OCI-LY7 (cell line): ENCODE data around the gene SLC25A45. TPM values are rescaled to one million over a fixed set of nuclear protein-coding genes. Genes with fewer than 3 reads are reported as not detected.

Source experiments
- BruUV-seq: library from RNA; stranded (reverse); fragments of 400-500 nt; replicated peaks from 2 replicates; lab custom pipeline; 2021; lab: Mats Ljungman, UMichigan
- CTCF ChIA-PET: fragments of 300-600 bp; sonication (Branson Sonifier 250); formaldehyde crosslinking; loops from one replicate; lab custom pipeline; 2022; ENCODE audit warnings: antibody characterized with exemption; ENCODE audit not compliant: unreplicated experiment; lab: Charles Lee
- POLR2A ChIA-PET: fragments of 300-600 bp; sonication (Branson Sonifier 250); formaldehyde crosslinking; loops from one replicate; lab custom pipeline; 2022; ENCODE audit warnings: antibody characterized with exemption; lab: Charles Lee
- DNase-seq: peaks from one replicate; pipeline ENCODE4 v3.0.0-alpha.2; 2015; ENCODE audit warnings: low spot score
- H2AFZ ChIP-seq: fragments of 200-600 bp; sonication (generic), shearing (Covaris generic); 2 replicates; pipeline ENCODE4 v1.6.1; 2014; ENCODE audit warnings: mild to moderate bottlenecking, antibody characterized with exemption, low read length, moderate library complexity
- H3K27ac ChIP-seq: fragments of 200-600 bp; sonication (generic); 2 replicates; pipeline ENCODE4 v1.5.1; 2014; ENCODE audit warnings: mixed run types, low read depth, mild to moderate bottlenecking, moderate library complexity, low read length, inconsistent platforms; ENCODE audit not compliant: poor library complexity, severe bottlenecking
- H3K36me3 ChIP-seq: fragments of 200-600 bp; sonication (generic); 2 replicates; pipeline ENCODE4 v1.6.1; 2014; ENCODE audit warnings: mild to moderate bottlenecking, antibody characterized with exemption, low read length, moderate library complexity, mixed read lengths; ENCODE audit not compliant: insufficient read depth
- H3K4me1 ChIP-seq: fragments of 200-600 bp; sonication (generic); 2 replicates; pipeline ENCODE4 v1.5.1; 2014; ENCODE audit warnings: mild to moderate bottlenecking, low read length; ENCODE audit not compliant: insufficient read depth, poor library complexity, severe bottlenecking
- H3K4me2 ChIP-seq: fragments of 200-600 bp; sonication (generic); 2 replicates; pipeline ENCODE4 v1.6.1; 2014; ENCODE audit warnings: mild to moderate bottlenecking, low read length
- H3K4me3 ChIP-seq: fragments of 200-600 bp; sonication (generic); 2 replicates; pipeline ENCODE4 v1.5.1; 2014; ENCODE audit warnings: mild to moderate bottlenecking, low read depth, low read length; ENCODE audit not compliant: poor library complexity, severe bottlenecking
- H3K79me2 ChIP-seq: fragments of 200-600 bp; sonication (generic); 2 replicates; pipeline ENCODE4 v1.6.1; 2016; ENCODE audit warnings: low read depth, mild to moderate bottlenecking, low read length, moderate library complexity, mixed read lengths; ENCODE audit not compliant: insufficient read depth
- H3K9me2 ChIP-seq: fragments of 200-600 bp; sonication (generic); 2 replicates; pipeline ENCODE4 v1.6.1; 2016; ENCODE audit warnings: mild to moderate bottlenecking, low read length, mixed read lengths; ENCODE audit not compliant: insufficient read depth
- H3K9me3 ChIP-seq: fragments of 200-600 bp; sonication (generic); 2 replicates; pipeline ENCODE4 v1.6.1; 2014; ENCODE audit warnings: mild to moderate bottlenecking, mixed run types, low read length, mixed read lengths
- H4K20me1 ChIP-seq: fragments of 200-600 bp; sonication (generic); 2 replicates; pipeline ENCODE4 v1.6.1; 2014; ENCODE audit warnings: mild to moderate bottlenecking, antibody characterized with exemption, low read length, moderate library complexity, mixed read lengths; ENCODE audit not compliant: insufficient read depth
- EZH2phosphoT487 ChIP-seq: fragments of 200-600 bp; sonication (generic); IDR thresholded peaks from 2 replicates; pipeline ENCODE4 v1.6.1; 2018; ENCODE audit warnings: low read depth, borderline replicate concordance, mild to moderate bottlenecking, mixed run types, antibody characterized with exemption, low read length, moderate library complexity, mixed read lengths
- intact Hi-C: fragments of 100-400 bp; cut with micrococcal nuclease; formaldehyde crosslinking; loops from one replicate; pipeline ENCODE4 v1.10.0; 2022; ENCODE audit not compliant: unreplicated experiment
- total RNA-seq, 2 experiments: library from RNA; depleted of rRNA in 1 of 2; stranded (reverse); fragments of >200 nt in 1 of 2; shearing (Covaris generic) in 1 of 2; gene quantifications; 2 replicates each; pipeline ENCODE4 v1.2.3, GENCODE V29; 2014 to 2022
- TF ChIP-seq, protein P1 (sequence below): fragments of 200-600 bp; sonication (generic); conservative IDR thresholded peaks from 2 replicates; pipeline ENCODE4 v1.5.1; 2014; ENCODE audit warnings: mild to moderate bottlenecking, antibody characterized with exemption, low read length, moderate library complexity, mixed read lengths

The SLC25A45 gene
- total RNA-seq, 2 experiments from 2014 or later: 7.0 to 20.7 TPM

DNA sequence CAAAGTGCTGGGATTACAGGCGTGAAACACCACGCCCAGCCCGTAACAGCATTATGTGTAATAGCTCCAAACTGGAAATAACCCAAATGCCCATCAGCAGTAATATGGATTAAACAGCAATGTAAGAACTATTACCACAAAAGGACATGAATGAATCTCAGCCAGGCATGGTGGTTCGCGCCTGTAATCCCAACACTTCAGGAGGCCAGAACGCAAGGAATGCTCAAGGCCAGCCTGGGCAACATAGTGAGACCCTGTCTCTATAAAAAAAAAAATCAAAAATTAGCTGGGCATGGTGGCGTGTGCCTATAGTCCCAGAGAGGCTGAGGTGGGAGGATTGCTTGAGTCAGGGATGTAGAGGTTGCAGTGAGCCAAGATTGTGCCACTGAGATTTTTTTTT is 51.9 kb downstream of the SLC25A45 start:
- Histone ChIP-seq H3K9me2 (no peaks in the 10 kb centered on the region), H3K27ac (no peak overlapping the region), H3K4me3 (no peak overlapping the region), H3K79me2 (peaks cover 19% of the 10 kb centered on the region), H2AFZ (peak overlapping the region; percentile 96; the same call in 1 of the 2 replicates), H4K20me1 (peaks cover 13% of the 10 kb centered on the region; the same call in 1 of the 2 replicates), H3K9me3 (no peaks in the 10 kb centered on the region), H3K4me2 (no peak overlapping the region), H3K4me1 (peaks cover 18% of the 10 kb centered on the region), H3K36me3 (0 out of 2 replicates have a peak, but pooled peaks cover 2% of the 10 kb centered on the region)
- CTCF ChIA-PET: interaction anchor here (1.4 kb wide), 1 partner anchor 14 kb away, joined by 4 read pairs; no protein-coding TSS in a partner anchor
- DNase-seq: no peak
- intact Hi-C loops: no loop called here
- TF ChIP-seq, protein P1, sequence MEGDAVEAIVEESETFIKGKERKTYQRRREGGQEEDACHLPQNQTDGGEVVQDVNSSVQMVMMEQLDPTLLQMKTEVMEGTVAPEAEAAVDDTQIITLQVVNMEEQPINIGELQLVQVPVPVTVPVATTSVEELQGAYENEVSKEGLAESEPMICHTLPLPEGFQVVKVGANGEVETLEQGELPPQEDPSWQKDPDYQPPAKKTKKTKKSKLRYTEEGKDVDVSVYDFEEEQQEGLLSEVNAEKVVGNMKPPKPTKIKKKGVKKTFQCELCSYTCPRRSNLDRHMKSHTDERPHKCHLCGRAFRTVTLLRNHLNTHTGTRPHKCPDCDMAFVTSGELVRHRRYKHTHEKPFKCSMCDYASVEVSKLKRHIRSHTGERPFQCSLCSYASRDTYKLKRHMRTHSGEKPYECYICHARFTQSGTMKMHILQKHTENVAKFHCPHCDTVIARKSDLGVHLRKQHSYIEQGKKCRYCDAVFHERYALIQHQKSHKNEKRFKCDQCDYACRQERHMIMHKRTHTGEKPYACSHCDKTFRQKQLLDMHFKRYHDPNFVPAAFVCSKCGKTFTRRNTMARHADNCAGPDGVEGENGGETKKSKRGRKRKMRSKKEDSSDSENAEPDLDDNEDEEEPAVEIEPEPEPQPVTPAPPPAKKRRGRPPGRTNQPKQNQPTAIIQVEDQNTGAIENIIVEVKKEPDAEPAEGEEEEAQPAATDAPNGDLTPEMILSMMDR: no peak
- no peak for TF ChIP-seq EZH2phosphoT487
- no TSS peak for BruUV-seq
- POLR2A ChIA-PET: interaction anchor here (0.7 to 1.3 kb wide), 2 partner anchors 11 to 92 kb away, joined by 3 read pairs; no protein-coding TSS in a partner anchor

DNA sequence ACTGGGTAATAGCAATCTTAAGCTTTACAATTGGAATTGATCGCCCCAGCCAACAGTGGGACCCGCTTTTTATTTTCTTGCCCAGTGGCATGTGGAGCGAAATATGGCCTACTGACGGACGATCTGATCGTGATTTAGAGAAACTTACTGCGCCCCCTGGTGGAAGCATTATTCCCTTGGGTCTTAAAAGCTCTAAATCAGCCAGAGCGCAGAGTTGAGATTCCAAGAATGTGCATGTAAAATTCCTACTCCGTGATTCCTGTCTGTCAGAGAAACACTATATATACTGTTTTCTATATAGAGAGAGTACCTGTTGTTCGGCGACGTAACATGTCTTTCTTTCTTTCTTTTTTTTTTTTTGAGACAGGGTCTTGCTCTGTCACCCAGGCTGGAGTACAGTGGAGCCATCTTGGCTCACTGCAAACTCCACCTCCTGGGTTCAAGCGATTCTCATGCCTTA is 52.5 kb downstream of the SLC25A45 start:
- H3K4me3 ChIP-seq: peak overlapping the region; percentile 44
- no peaks in the 10 kb centered on the region for H3K36me3 ChIP-seq
- H3K4me2 ChIP-seq: peak overlapping the region; percentile 71
- no TSS peak for BruUV-seq
- H3K27ac ChIP-seq: peak overlapping the region; percentile 63
- no peaks in the 10 kb centered on the region for H3K9me2 ChIP-seq
- H2AFZ ChIP-seq: peak overlapping the region; percentile 96
- H3K9me3 ChIP-seq: no peaks in the 10 kb centered on the region
- TF ChIP-seq, protein P1: peak; percentile 95
- no peak for TF ChIP-seq EZH2phosphoT487
- H4K20me1 ChIP-seq: peaks cover 7% of the 10 kb centered on the region; the same call in 1 of the 2 replicates
- peak; percentile 96 for DNase-seq
- H3K79me2 ChIP-seq: peaks cover 13% of the 10 kb centered on the region
- ChIA-PET CTCF (interaction anchor here (0.7 to 1.8 kb wide), 5 partner anchors 12 to 65 kb away, joined by 3 to 5 read pairs (median 4); no protein-coding TSS in a partner anchor), POLR2A (interaction anchor here (0.7 to 1.3 kb wide), 5 partner anchors 10 to 561 kb away, joined by 3 to 4 read pairs (median 4); no protein-coding TSS in a partner anchor)
- peaks cover 12% of the 10 kb centered on the region for H3K4me1 ChIP-seq
- intact Hi-C loops: no loop called here

DNA sequence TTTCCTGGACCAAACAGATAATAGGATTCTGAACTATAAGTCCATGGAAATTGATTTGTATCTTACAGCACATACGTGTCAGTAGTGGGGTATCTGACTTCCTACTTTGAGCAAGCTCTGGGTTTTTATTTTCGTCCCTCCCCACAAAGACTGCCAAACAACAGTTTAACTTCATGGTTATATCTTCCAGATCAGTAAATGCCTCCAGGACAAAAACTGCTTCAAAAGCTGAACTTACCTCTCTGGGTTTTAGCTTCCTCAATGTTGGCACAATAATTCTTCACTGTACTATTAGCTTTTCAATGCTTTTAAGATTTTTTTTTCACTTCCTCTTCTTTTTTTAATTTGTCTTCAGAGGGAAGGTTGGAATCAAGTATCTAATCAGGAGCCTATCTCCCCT is 53.0 kb downstream of the SLC25A45 start:
- H3K36me3 ChIP-seq: no peaks in the 10 kb centered on the region
- H3K4me1 ChIP-seq: peaks cover 8% of the 10 kb centered on the region
- CTCF ChIA-PET: interaction anchor here (0.7 to 1.8 kb wide), 5 partner anchors 12 to 65 kb away, joined by 3 to 5 read pairs (median 4); no protein-coding TSS in a partner anchor
- H3K9me3 ChIP-seq: no peaks in the 10 kb centered on the region
- H3K27ac ChIP-seq: peak overlapping the region; percentile 63
- H2AFZ ChIP-seq: peak overlapping the region; percentile 96
- peak overlapping the region; percentile 44 for H3K4me3 ChIP-seq
- H4K20me1 ChIP-seq: peaks cover 2% of the 10 kb centered on the region; the same call in 1 of the 2 replicates
- no peaks in the 10 kb centered on the region for H3K9me2 ChIP-seq
- H3K79me2 ChIP-seq: peaks cover 8% of the 10 kb centered on the region
- DNase-seq: no peak
- H3K4me2 ChIP-seq: peak overlapping the region; percentile 71
- POLR2A ChIA-PET: interaction anchor here (0.6 to 1.3 kb wide), 6 partner anchors 9 to 876 kb away, joined by 3 to 4 read pairs (median 4); no protein-coding TSS in a partner anchor
- intact Hi-C loops: no loop called here
- BruUV-seq: TSS peak; percentile 88
- TF ChIP-seq, protein P1: no peak
- no peak for TF ChIP-seq EZH2phosphoT487
